ENCODE results near the gene KIF13A. TPM values are rescaled to one million over a fixed set of nuclear protein-coding genes. Genes with fewer than 3 reads are reported as not detected.
A peak's percentile ranks its signal among the peaks of the same experiment; 100 is the strongest.
"Not testable (repeated sequence)": the region's sequence is repeated elsewhere in the genome, so short reads cannot be mapped to it uniquely, and the experiment has no call there.

Gene KIF13A
- total RNA-seq, 1 donor from 2014 or later = 59.0 TPM

DNA sequence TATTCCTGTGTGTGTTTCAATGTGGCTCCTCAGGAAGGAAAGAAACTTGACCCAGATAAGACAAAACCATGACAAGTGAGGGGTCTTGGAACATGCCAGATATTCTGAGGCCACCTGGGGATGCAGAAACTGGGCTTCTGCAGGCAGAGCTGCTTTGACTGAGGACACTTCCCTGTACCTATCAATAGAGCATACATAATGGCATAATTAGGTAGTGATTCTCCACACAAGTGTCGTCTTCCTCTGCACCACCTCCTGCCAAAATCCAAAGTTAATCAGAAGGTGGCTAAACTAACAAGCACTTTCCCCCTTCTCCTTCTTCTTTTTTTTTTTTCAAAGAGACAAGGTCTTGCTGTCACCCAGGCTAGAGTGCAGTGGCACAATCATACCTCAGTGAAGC, 97.1 kb downstream of the KIF13A start:
- Histone ChIP-seq H3K36me3 (no peaks in the 10 kb centered on the region), H3K9me3 (peaks cover 7% of the 10 kb centered on the region), H3K4me1 (peaks cover 14% of the 10 kb centered on the region), H3K27me3 (no peaks in the 10 kb centered on the region), H3K27ac (no peak overlapping the region), H3K4me3 (no peak overlapping the region)
- no peak for DNase-seq
- TF ChIP-seq, protein P1, sequence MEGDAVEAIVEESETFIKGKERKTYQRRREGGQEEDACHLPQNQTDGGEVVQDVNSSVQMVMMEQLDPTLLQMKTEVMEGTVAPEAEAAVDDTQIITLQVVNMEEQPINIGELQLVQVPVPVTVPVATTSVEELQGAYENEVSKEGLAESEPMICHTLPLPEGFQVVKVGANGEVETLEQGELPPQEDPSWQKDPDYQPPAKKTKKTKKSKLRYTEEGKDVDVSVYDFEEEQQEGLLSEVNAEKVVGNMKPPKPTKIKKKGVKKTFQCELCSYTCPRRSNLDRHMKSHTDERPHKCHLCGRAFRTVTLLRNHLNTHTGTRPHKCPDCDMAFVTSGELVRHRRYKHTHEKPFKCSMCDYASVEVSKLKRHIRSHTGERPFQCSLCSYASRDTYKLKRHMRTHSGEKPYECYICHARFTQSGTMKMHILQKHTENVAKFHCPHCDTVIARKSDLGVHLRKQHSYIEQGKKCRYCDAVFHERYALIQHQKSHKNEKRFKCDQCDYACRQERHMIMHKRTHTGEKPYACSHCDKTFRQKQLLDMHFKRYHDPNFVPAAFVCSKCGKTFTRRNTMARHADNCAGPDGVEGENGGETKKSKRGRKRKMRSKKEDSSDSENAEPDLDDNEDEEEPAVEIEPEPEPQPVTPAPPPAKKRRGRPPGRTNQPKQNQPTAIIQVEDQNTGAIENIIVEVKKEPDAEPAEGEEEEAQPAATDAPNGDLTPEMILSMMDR (IDR thresholded peaks at IDR 0.05) = no peak
- ATAC-seq = no peak
- intact Hi-C loops (cut with DNase I) = no loop called here

DNA sequence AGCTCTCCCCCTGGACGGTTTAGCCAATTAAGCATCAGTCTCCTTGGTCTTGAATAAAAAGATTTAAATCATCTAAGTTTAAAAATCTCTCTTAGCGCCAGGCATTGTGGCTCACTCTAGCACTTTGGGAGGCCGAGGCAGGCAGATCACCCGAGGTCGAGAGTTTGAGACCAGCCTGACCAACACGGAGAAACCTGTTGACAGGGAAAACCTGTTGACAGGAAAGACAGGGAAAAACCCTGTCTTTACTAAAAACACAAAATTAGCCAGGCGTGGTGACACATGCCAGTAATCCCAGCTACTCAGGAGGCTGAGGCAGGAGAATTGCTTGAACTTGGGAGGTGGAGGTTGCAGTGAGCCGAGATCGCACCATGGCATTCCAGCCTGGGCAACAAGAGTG, 97.7 kb downstream of the KIF13A start:
- H3K4me1 ChIP-seq = peaks cover 19% of the 10 kb centered on the region
- intact Hi-C loops (cut with DNase I); H3K27me3 ChIP-seq: not testable (repeated sequence)

DNA sequence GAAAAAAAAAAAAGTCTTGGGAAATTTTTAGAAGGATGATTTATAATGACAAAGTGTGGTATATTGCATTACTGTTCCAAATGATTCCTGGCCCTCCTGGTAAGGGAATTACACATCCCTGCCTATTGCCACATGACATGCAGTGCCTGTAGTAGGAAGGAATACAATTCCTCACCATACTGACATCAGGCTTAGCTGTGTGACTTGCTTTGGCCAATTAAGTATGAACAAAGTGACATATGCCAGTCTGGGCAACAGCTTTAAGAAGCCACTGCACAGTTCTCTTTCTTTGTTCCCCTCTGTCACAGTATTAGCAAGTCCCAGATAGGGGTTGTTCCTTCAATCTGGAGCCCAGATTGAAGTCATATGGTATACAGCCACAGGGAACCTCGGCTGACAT, 100.5 kb downstream of the KIF13A start:
- intact Hi-C loops (cut with DNase I) = no loop called here
- no peaks in the 10 kb centered on the region for H3K9me3 ChIP-seq
- TF ChIP-seq, protein P1 (IDR thresholded peaks at IDR 0.05) = no peak
- H3K4me1 ChIP-seq = peaks cover 35% of the 10 kb centered on the region
- H3K36me3 ChIP-seq = no peaks in the 10 kb centered on the region
- DNase-seq (no peak), ATAC-seq (peak; percentile 59)
- H3K27me3 ChIP-seq = no peaks in the 10 kb centered on the region
- H3K4me3 ChIP-seq = no peak overlapping the region
- H3K27ac ChIP-seq = no peak overlapping the region

More for the DNA sequence above, 97.7 kb downstream of the KIF13A start:
- not testable (repeated sequence) for DNase-seq, H3K27ac ChIP-seq, H3K9me3 ChIP-seq, ATAC-seq, H3K36me3 ChIP-seq, H3K4me3 ChIP-seq

DNA sequence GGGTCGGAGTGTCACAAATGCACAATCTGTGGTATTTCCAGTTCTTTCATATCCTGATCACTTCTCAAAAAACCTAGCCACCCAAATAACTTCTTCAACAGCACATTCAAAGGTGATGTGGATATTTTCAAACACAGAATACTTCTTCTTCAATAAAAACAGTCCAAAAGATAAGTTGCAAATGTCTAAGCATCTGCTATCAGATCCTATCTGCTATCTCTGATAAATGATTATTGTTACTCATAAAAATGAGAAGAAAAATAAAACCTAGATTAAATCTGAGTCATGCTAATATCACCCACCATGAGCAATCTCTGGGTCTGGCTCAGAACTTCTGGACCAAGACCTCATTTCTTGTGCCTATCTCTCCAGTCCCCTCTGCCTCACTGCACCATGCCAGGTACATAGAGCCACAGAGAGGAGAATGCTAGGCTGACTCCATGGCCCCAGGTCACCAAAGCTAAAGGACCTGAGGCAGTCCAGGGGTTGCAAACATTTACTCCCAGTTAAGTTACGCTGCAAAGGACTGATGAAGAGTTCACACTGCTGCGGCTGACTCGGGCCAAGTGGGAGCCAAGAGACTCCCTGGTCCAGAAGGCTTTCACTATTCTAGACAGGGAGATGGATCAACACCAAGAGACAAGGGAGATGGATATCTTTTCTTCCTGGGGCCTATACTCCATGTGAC, 101.4 kb downstream of the KIF13A start:
- intact Hi-C loops (cut with DNase I) = no loop called here
- Histone ChIP-seq H3K27me3 (no peaks in the 10 kb centered on the region), H3K27ac (no peak overlapping the region), H3K4me3 (no peak overlapping the region), H3K4me1 (peaks cover 35% of the 10 kb centered on the region), H3K9me3 (no peaks in the 10 kb centered on the region), H3K36me3 (no peaks in the 10 kb centered on the region)
- no peak for ATAC-seq
- DNase-seq = no peak
- TF ChIP-seq, protein P1 (IDR thresholded peaks at IDR 0.05) = no peak

DNA sequence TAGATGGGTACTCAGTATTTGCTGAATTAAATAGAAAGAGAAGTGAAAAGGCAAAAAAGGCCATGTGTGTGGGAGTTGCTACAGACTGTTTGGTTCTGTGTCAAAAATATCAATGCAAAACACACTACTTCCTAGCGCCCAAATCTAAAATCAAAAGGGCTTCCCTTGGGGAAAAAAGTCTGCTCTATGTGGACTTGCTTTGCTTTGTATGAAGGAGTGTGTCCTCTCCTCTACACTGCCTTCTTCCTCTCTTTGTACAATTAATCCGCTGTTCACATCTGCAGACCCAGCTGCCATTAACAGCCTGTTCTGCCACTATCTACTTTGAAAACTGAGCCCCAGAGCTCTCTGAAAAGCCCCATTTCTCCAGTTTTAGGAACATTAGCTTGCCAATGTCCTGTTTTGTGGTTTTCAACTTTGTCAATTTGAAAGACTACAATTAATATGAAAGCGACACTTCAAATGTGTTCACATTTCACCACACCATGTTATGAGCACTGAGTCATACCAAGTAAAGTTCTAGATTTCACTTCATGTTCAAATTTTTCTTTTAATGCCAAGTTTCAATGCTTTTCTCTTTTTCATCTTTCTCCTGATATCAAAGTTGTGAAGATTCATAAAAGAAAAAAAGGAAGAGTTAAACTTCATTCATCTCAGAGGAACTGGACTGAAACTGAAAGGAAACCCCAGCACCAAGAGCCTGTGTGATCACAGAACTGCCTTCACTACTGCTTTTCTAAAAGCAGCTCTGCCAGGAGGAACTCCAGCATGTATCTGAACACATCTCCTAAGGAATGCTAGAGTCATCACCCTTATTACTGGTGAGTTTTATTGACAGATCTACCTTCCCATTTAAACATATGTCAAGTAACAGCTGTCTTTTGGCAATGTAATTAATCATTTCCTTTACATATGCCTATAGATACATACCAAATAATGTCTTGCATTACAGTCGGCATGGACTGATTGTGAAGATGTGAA, 102.6 kb downstream of the KIF13A start:
- Histone ChIP-seq H3K36me3 (no peaks in the 10 kb centered on the region), H3K9me3 (no peaks in the 10 kb centered on the region), H3K27ac (peak overlapping the region; percentile 4), H3K27me3 (no peaks in the 10 kb centered on the region), H3K4me3 (no peak overlapping the region), H3K4me1 (peaks cover 35% of the 10 kb centered on the region)
- peak; percentile 56 for ATAC-seq
- no peak for DNase-seq
- intact Hi-C loops (cut with DNase I) = no loop called here
- TF ChIP-seq, protein P1 (IDR thresholded peaks at IDR 0.05) = no peak

Measured in upper lobe of right lung (tissue), 1 donor.